DMS 273 (cell line): ENCODE measurements around the gene TRIM66.

Source experiments
- DNase-seq: peaks from one replicate; lab custom pipeline; 2025; ENCODE audit not compliant: unreplicated experiment; lab: John Stamatoyannopoulos, UW

TRIM66 gene, protein sequence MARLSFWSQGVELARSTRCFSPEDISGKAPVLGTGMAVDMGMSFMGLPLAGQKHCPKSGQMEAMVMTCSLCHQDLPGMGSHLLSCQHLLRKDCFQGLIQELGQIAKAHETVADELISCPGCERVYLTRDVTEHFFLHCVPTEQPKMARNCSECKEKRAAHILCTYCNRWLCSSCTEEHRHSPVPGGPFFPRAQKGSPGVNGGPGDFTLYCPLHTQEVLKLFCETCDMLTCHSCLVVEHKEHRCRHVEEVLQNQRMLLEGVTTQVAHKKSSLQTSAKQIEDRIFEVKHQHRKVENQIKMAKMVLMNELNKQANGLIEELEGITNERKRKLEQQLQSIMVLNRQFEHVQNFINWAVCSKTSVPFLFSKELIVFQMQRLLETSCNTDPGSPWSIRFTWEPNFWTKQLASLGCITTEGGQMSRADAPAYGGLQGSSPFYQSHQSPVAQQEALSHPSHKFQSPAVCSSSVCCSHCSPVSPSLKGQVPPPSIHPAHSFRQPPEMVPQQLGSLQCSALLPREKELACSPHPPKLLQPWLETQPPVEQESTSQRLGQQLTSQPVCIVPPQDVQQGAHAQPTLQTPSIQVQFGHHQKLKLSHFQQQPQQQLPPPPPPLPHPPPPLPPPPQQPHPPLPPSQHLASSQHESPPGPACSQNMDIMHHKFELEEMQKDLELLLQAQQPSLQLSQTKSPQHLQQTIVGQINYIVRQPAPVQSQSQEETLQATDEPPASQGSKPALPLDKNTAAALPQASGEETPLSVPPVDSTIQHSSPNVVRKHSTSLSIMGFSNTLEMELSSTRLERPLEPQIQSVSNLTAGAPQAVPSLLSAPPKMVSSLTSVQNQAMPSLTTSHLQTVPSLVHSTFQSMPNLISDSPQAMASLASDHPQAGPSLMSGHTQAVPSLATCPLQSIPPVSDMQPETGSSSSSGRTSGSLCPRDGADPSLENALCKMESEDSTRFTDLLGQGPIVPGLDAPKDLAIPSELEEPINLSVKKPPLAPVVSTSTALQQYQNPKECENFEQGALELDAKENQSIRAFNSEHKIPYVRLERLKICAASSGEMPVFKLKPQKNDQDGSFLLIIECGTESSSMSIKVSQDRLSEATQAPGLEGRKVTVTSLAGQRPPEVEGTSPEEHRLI (N-terminal part only)

GRCh38 chr11:8682303-8683114 is at the start of gene TRIM66, which contains the start of gene RPL27A:
Gene TRIM66 (minus strand): TSS chr11:8682665. CDS start chr11:8672274, 10,391 bp downstream.
Gene RPL27A (plus strand): TSS chr11:8682792. CDS start chr11:8682814, 22 bp downstream.
- peak; percentile 97 for DNase-seq

DNA sequence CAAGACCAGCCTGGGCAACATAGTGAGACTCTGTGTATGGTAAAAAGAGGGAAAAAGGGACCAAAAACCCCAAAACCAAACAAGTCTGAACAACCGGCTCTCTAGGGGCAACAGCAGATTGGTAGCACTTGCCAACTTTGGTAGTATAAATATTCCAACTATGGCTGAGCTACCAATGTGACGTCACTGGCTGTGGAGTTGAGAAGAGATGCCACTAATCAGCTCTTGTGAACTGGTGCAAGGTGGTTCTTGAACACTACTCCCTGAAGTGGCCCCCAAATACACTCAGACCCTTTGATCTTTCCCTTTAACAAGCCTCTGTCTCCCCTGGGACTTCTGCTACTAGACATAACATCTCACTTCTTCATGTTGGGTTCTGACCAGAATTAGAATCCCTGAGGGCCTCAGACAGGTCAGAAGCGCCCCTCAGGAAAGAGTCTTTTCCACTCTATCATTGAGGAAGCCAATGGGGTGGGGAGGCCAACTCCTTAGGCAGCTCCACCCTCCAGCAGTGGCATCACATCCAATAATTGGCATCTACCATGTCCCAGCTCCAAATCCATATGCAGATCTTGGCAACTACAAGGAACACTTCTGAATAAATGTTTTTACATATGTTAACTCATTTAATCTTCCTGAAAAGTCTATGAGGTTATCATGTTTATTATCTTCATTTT is 49.3 kb upstream of the TRIM66 start:
- no peak for DNase-seq

DNA sequence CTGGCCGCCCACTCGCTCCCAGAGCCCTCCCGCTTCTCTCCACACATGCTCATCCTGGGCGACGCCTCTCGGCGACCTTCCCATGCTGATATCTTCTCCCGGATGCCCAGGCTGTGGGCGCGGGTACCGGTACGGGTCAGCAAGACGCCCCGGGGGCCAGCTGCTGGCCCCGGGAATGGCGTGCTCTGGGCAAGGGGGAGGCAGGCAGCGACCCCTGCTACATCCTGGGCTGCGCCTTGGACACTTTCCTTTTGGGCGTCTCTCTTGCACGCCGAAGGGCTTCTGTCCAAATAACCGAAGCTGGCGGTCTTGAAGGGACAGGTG is 48.2 kb upstream of the TRIM66 start:
- DNase-seq, result no peak

DNA sequence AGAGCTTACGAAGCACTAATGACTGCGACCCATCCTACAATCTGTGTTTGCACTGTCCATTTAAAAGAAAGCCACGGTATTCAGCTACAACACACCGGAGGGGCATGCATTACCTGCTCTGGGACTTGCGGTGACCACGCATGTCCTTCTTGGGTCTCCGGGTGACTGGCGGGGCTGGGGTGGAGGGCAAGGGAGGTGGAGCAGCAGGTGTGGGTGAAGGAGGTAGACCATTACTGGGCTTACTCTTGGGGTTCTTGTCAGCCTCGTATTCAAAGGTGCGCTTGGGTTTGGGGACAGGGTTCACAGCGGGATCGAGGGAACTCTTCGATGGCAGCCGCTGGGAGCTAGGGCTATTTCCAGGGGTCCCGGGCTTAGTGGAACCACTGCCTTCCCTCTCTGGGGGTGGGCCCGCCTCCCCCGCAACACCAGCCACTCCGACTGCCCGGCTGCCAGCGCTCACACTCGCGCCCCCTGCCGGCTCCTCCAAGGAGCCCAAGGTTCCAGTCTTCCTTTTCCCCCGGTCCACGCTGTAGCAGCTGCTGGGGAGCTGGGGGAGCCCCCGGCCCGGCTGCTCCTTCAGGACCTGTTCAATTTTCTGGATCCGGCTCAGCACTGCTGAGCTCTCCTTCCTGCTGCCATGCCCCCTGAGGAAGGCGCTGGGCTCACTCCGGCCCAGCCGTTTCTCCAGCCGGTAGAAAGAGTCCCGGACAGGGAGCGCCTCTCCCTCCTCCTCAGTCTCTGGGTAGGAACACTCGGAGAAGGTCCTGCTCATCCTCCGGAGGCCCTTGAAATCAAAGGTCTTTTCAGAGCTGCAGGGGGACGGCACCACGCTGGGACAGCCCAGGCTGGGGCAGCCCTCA is 47.6 kb upstream of the TRIM66 start:
- no peak for DNase-seq

GRCh38 chr11:8729067-8729466 is 46.6 kb upstream of the TRIM66 start:
- DNase-seq, result no peak

- DNase-seq, result no peak
These were observed 46.1 kb upstream of the TRIM66 start for GRCh38 chr11:8728563-8728962.

DNA sequence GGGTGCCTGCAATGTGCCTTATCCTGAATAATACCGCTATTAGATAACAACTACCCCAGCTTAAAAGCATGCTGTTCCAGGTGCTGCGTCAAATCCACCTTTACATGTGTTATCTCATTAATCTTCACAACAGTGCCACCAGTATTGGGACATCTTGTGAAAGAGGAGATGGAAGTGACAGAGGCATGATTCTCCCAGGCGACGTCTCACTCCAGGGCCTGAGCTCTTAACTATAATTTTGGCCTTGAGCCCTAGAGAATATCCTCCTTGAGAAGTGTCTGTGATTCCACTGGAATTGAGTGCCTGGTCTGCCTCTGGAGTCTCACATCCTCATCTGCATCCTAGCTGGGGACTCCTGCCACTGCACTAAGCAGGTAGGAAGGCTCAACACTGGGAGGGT is 43.9 kb upstream of the TRIM66 start:
- DNase-seq, result no peak

GRCh38 chr11:8724682-8725081 is 42.2 kb upstream of the TRIM66 start:
- no peak for DNase-seq

- no peak for DNase-seq
These were observed 41.2 kb upstream of the TRIM66 start for GRCh38 chr11:8723711-8724110.

DNA sequence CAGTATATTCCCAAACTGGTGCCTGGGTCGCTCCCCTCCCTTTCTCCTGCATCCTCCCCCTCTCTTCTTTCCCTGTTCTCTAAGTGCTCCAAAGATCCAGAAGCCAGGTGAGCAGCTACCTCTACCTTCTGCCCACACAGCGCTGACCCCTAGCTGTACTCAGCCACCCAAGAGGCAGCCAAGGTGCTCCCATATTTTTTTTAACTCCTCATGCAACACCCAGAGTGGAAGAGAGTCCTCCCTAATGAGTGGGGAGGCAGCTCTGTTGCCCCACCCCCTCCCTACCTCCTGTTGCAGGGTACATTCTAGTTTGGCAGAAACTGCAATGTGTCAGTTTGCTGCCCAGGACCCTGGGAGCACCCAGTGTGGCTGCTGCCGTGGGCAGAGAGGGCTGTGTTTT is 40.3 kb upstream of the TRIM66 start:
- no peak for DNase-seq

GRCh38 chr11:8721609-8722500 is 39.4 kb upstream of the TRIM66 start:
- DNase-seq, result peak; percentile 17

GRCh38 chr11:8720868-8721608 is 38.6 kb upstream of the TRIM66 start:
- no peak for DNase-seq

GRCh38 chr11:8720352-8720751 is 37.9 kb upstream of the TRIM66 start:
- no peak for DNase-seq

DNA sequence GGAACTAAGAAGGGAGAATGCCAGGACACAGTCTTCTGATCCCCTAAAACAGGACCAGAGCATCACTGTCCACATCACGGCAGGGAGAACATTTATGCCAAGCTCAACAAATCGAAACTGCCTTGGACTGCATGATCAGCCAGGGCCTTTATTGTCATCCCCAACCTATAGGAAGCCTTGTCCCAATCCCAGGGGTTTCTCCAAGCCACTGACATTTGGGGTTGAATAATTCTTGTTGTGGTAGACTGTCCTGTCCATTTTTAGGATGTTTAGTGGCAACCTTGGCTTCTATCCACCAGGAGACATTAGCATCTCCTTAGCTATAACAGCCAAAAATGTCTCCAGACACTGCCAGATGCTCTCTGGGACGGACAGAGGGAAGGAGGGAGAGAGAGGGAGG is 37.3 kb upstream of the TRIM66 start:
- no peak for DNase-seq

- no peak for DNase-seq
These were observed 36.8 kb upstream of the TRIM66 start for GRCh38 chr11:8719211-8719649.

GRCh38 chr11:8717876-8718753 is 35.6 kb upstream of the TRIM66 start:
- DNase-seq, result no peak

GRCh38 chr11:8717544-8717875 is 35.0 kb upstream of the TRIM66 start:
- DNase-seq, result no peak
